ENCODE results near the gene PADI3.

DNA sequence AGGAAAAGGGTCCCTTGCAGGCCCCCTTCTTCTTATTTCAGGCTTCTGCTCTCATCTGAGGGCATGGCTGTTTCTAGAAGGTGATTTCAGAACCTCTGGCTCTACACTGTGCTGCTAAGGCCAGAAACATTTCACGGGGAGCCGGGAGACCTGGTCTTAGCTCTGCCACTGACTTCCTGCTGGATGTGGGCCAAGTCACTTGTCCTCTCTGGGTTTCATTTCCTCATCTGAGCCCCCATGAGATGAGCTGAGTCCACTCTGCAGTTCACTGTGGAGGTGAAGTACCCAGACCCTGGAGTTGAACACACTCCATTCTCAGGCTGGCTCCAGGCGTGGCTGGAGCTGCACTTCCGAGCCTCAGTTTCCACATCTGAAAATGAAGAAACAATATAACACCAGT is 41.9 kb upstream of the PADI3 start:
- TF ChIP-seq JUND (IDR thresholded peaks at IDR 0.05) (no peak), RAD21 (IDR thresholded peaks at IDR 0.05; ENCODE audit: low read length) (no peak), TAF1 (IDR thresholded peaks at IDR 0.05; ENCODE audit: borderline replicate concordance, low read depth, low read length) (no peak)
- TF ChIP-seq, protein P1, sequence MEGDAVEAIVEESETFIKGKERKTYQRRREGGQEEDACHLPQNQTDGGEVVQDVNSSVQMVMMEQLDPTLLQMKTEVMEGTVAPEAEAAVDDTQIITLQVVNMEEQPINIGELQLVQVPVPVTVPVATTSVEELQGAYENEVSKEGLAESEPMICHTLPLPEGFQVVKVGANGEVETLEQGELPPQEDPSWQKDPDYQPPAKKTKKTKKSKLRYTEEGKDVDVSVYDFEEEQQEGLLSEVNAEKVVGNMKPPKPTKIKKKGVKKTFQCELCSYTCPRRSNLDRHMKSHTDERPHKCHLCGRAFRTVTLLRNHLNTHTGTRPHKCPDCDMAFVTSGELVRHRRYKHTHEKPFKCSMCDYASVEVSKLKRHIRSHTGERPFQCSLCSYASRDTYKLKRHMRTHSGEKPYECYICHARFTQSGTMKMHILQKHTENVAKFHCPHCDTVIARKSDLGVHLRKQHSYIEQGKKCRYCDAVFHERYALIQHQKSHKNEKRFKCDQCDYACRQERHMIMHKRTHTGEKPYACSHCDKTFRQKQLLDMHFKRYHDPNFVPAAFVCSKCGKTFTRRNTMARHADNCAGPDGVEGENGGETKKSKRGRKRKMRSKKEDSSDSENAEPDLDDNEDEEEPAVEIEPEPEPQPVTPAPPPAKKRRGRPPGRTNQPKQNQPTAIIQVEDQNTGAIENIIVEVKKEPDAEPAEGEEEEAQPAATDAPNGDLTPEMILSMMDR (IDR thresholded peaks at IDR 0.05): no peak
- TF ChIP-seq, protein P2, sequence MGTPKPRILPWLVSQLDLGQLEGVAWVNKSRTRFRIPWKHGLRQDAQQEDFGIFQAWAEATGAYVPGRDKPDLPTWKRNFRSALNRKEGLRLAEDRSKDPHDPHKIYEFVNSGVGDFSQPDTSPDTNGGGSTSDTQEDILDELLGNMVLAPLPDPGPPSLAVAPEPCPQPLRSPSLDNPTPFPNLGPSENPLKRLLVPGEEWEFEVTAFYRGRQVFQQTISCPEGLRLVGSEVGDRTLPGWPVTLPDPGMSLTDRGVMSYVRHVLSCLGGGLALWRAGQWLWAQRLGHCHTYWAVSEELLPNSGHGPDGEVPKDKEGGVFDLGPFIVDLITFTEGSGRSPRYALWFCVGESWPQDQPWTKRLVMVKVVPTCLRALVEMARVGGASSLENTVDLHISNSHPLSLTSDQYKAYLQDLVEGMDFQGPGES (IDR thresholded peaks at IDR 0.05; ENCODE audit: low read depth, low read length): no peak
